Epithelial cell of esophagus (primary cell): ENCODE results near the gene NXNL1.
A peak's percentile ranks its signal among the peaks of the same experiment; 100 is the strongest.

Source experiments
- DNase-seq: peaks from one replicate; pipeline ENCODE4 v3.0.0; 2010; ENCODE audit warnings: low read depth
- H3K4me3 ChIP-seq: 2 replicates; pipeline ENCODE4 v1.5.1; 2011; ENCODE audit warnings: mild to moderate bottlenecking, low read length, control low read depth
- CTCF ChIP-seq: IDR thresholded peaks from 2 replicates; pipeline ENCODE4 v1.5.1; 2011; ENCODE audit warnings: low read depth, mild to moderate bottlenecking, low read length, control low read depth, inconsistent platforms; ENCODE audit not compliant: insufficient read depth; ENCODE audit errors: missing control alignments

The NXNL1 gene

GRCh38 chr19:17491287-17491686 lies 30.6 kb upstream of the NXNL1 start:
- no peak overlapping the region for H3K4me3 ChIP-seq
- TF ChIP-seq CTCF = no peak
- no peak for DNase-seq

GRCh38 chr19:17490411-17490810 lies 29.7 kb upstream of the NXNL1 start:
- DNase-seq = no peak
- TF ChIP-seq CTCF = no peak
- H3K4me3 ChIP-seq = no peak overlapping the region

GRCh38 chr19:17489392-17490030 lies 28.8 kb upstream of the NXNL1 start:
- no peak for DNase-seq
- TF ChIP-seq CTCF = no peak
- H3K4me3 ChIP-seq = no peak overlapping the region

GRCh38 chr19:17488593-17489391 lies 28.1 kb upstream of the NXNL1 start:
- DNase-seq = peak; percentile 87
- TF ChIP-seq CTCF = peak; percentile 8

GRCh38 chr19:17487284-17488121 lies 26.8 kb upstream of the NXNL1 start:
- no peak for TF ChIP-seq CTCF
- DNase-seq = no peak
- no peak overlapping the region for H3K4me3 ChIP-seq

More at GRCh38 chr19:17488593-17489391, 28.1 kb upstream of the NXNL1 start:
- peak overlapping the region; percentile 20 for H3K4me3 ChIP-seq

- no peak for DNase-seq
- TF ChIP-seq CTCF = no peak
- no peak overlapping the region for H3K4me3 ChIP-seq
Observed at GRCh38 chr19:17486545-17487240, 26.0 kb upstream of the NXNL1 start.
